B cell (primary cell): ENCODE data around the gene C2orf92.

ENCODE experiments used
- CTCF ChIP-seq: fragments of 200-600 bp; IDR thresholded peaks from one replicate; pipeline ENCODE4 v1.8.0; 2022; ENCODE audit warnings: antibody characterized with exemption, mild to moderate bottlenecking
- EZH2 ChIP-seq: IDR thresholded peaks from 2 replicates; pipeline ENCODE4 v1.6.1; 2012; ENCODE audit warnings: borderline replicate concordance, low read depth, mild to moderate bottlenecking, moderate library complexity, low read length; ENCODE audit not compliant: insufficient read depth, poor library complexity, severe bottlenecking

DNA sequence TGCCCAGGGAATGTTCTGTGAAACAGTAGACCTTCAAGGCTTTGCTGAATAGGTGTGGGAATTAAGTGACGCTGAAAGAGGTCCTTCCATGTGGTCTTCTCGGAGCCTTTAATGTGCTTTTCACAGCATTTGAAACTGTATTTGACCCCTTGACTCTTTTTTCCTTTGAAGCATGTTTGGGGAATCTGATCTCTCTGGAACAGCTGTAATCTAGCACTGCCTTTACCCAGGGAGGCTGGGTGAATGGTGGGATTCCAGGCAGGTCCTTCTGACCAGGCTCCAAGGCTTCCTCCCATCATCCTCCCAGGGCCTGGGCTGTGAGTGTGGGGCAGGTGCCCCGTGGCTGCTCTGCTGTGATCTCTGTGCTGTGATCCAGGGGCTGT lies 48.1 kb downstream of the C2orf92 start:
- TF ChIP-seq CTCF (no peak), EZH2 (no peak)
